ENCODE results near the gene CEP120.

Gene CEP120

GRCh38 chr5:123398058-123398733, 25.0 kb downstream of the CEP120 start:
- H3K27ac ChIP-seq, result no peak overlapping the region
- DNase-seq (ENCODE audit: low read depth, low spot score), result no peak

- no peak for DNase-seq (ENCODE audit: low read depth, low spot score)
- no peak overlapping the region for H3K27ac ChIP-seq
Observed at GRCh38 chr5:123397538-123397937, 25.7 kb downstream of the CEP120 start.

- no peak overlapping the region for H3K27ac ChIP-seq
- DNase-seq (ENCODE audit: low read depth, low spot score), result no peak
Observed at GRCh38 chr5:123391009-123391408, 32.2 kb downstream of the CEP120 start.

- H3K27ac ChIP-seq, result no peak overlapping the region
Observed at GRCh38 chr5:123389794-123390193, 33.4 kb downstream of the CEP120 start.

GRCh38 chr5:123387313-123387712, 35.9 kb downstream of the CEP120 start:
- no peak for DNase-seq (ENCODE audit: low read depth, low spot score)
- H3K27ac ChIP-seq, result no peak overlapping the region

More at GRCh38 chr5:123389794-123390193, 33.4 kb downstream of the CEP120 start:
- no peak for DNase-seq (ENCODE audit: low read depth, low spot score)

GRCh38 chr5:123382252-123382651, 41.0 kb downstream of the CEP120 start:
- no peak overlapping the region for H3K27ac ChIP-seq
- no peak for DNase-seq (ENCODE audit: low read depth, low spot score)

GRCh38 chr5:123371575-123372179, 51.5 kb downstream of the CEP120 start:
- no peak for DNase-seq (ENCODE audit: low read depth, low spot score)
- no peak overlapping the region for H3K27ac ChIP-seq

- no peak overlapping the region for H3K27ac ChIP-seq
- no peak for DNase-seq (ENCODE audit: low read depth, low spot score)
Observed at GRCh38 chr5:123369371-123369968, 53.7 kb downstream of the CEP120 start.

GRCh38 chr5:123367739-123368138, 55.5 kb downstream of the CEP120 start:
- DNase-seq (ENCODE audit: low read depth, low spot score), result no peak
- no peak overlapping the region for H3K27ac ChIP-seq

GRCh38 chr5:123365156-123365555, 58.0 kb downstream of the CEP120 start:
- DNase-seq (ENCODE audit: low read depth, low spot score), result no peak
- no peak overlapping the region for H3K27ac ChIP-seq

GRCh38 chr5:123364441-123365155, 58.6 kb downstream of the CEP120 start:
- H3K27ac ChIP-seq, result no peak overlapping the region
- no peak for DNase-seq (ENCODE audit: low read depth, low spot score)

GRCh38 chr5:123360910-123361309, 62.3 kb downstream of the CEP120 start:
- no peak overlapping the region for H3K27ac ChIP-seq
- no peak for DNase-seq (ENCODE audit: low read depth, low spot score)

GRCh38 chr5:123360201-123360571, 63.0 kb downstream of the CEP120 start:
- no peak overlapping the region for H3K27ac ChIP-seq
- no peak for DNase-seq (ENCODE audit: low read depth, low spot score)

- no peak for DNase-seq (ENCODE audit: low read depth, low spot score)
- H3K27ac ChIP-seq, result no peak overlapping the region
Observed at GRCh38 chr5:123359454-123360200, 63.6 kb downstream of the CEP120 start.

- H3K27ac ChIP-seq, result no peak overlapping the region
Observed at GRCh38 chr5:123358751-123359150, 64.5 kb downstream of the CEP120 start.

GRCh38 chr5:123358304-123358703, 64.9 kb downstream of the CEP120 start:
- H3K27ac ChIP-seq, result no peak overlapping the region
- no peak for DNase-seq (ENCODE audit: low read depth, low spot score)

More at GRCh38 chr5:123358751-123359150, 64.5 kb downstream of the CEP120 start:
- DNase-seq (ENCODE audit: low read depth, low spot score), result no peak

- H3K27ac ChIP-seq, result no peak overlapping the region
- no peak for DNase-seq (ENCODE audit: low read depth, low spot score)
Observed at GRCh38 chr5:123351820-123352219, 71.4 kb downstream of the CEP120 start.

- no peak overlapping the region for H3K27ac ChIP-seq
- DNase-seq (ENCODE audit: low read depth, low spot score), result no peak
Observed at GRCh38 chr5:123351240-123351639, 72.0 kb downstream of the CEP120 start.

GRCh38 chr5:123350742-123351141, 72.5 kb downstream of the CEP120 start:
- H3K27ac ChIP-seq, result no peak overlapping the region
- no peak for DNase-seq (ENCODE audit: low read depth, low spot score)

GRCh38 chr5:123344816-123345426, 78.3 kb downstream of the CEP120 start:
- H3K27ac ChIP-seq, result no peak overlapping the region
- DNase-seq (ENCODE audit: low read depth, low spot score), result no peak
